SIG-M5 treated with dmso at 0.1 percent for 504 hours (cell line): ENCODE measurements around the gene DIPK1C.

Source experiments
- DNase-seq: peaks from one replicate; lab custom pipeline; 2025; ENCODE audit not compliant: unreplicated experiment; lab: John Stamatoyannopoulos, UW

DIPK1C gene

GRCh38 chr18:74390900-74391299 lies 66.2 kb downstream of the DIPK1C start:
- peak; percentile 33 for DNase-seq

- no peak for DNase-seq
Measured at GRCh38 chr18:74389991-74390390, 67.1 kb downstream of the DIPK1C start.

- no peak for DNase-seq
Measured at GRCh38 chr18:74389171-74389927, 67.8 kb downstream of the DIPK1C start.

- DNase-seq, result no peak
Measured at GRCh38 chr18:74388227-74388626, 68.9 kb downstream of the DIPK1C start.

GRCh38 chr18:74387383-74387782 lies 69.7 kb downstream of the DIPK1C start:
- no peak for DNase-seq
